Tibial nerve (tissue), 4 donors: ENCODE data around the gene CYTH4.

Experiments
- CTCF ChIP-seq, 5 experiments: fragments of 200-600 bp in 3 of 5; fragments of 450-650 bp in 2 of 5; sonication (generic) in 3 of 5; IDR thresholded peaks; one replicate each; pipeline ENCODE4 v1.5.1; 2016 to 2019; ENCODE audit warnings: antibody characterized with exemption in 5 of 5, mild to moderate bottlenecking in 3 of 5, moderate library complexity in 2 of 5
- EP300 ChIP-seq, 2 donors: sonication (generic); formaldehyde crosslinking; IDR thresholded peaks; one replicate each; pipeline ENCODE4 v1.6.1; 2017; ENCODE audit warnings: antibody characterized with exemption in 2 of 2, mild to moderate bottlenecking in 1 of 2
- POLR2A ChIP-seq, 2 donors: fragments of 450-650 bp; IDR thresholded peaks; one replicate each; pipeline ENCODE4 v1.6.1; 2017; ENCODE audit warnings: antibody characterized with exemption in 2 of 2, mild to moderate bottlenecking in 2 of 2, moderate library complexity in 2 of 2

GRCh38 chr22:37267661-37268413 lies 14.5 kb upstream of the CYTH4 start:
- TF ChIP-seq CTCF (IDR thresholded peaks at IDR 0.05) (no peak), EP300 (IDR thresholded peaks at IDR 0.05) (peak in 1 of 2 donors; percentile 50), POLR2A (IDR thresholded peaks at IDR 0.05) (no peak)
